GM19397 (cell line): Measurements from ENCODE around the gene NANS.
"Not testable (repeated sequence)": the region's sequence is repeated elsewhere in the genome, so short reads cannot be mapped to it uniquely, and the experiment has no call there.

Source experiments
- ATAC-seq: cut with Tn5 transposase; IDR thresholded peaks from one replicate; pipeline ENCODE4 v1.9.1; 2021; ENCODE audit warnings: mild to moderate bottlenecking, moderate library complexity; ENCODE audit not compliant: unreplicated experiment

Gene NANS

DNA sequence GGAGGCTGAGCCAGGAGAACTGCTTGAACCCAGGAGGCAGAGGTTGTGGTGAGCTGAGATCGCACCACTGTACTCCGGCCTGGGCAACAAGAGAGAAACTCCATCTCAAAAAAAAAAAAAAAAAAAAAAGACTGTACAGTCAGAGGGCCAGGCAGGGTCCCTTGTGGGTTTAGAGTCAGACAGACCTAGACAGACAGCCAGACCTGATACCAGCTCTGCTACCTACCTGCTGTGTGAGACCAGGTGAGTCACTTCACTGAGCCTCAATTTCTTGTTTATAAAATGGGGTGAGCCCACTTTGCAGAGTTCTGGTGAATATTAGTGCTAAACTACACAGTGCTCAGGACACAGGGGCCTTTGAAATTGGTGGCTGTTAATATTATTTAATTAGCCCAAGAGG is 42.8 kb downstream of the NANS start:
- no peak for ATAC-seq

GRCh38 chr9:98099898-98100297 is 43.4 kb downstream of the NANS start:
- no peak for ATAC-seq

DNA sequence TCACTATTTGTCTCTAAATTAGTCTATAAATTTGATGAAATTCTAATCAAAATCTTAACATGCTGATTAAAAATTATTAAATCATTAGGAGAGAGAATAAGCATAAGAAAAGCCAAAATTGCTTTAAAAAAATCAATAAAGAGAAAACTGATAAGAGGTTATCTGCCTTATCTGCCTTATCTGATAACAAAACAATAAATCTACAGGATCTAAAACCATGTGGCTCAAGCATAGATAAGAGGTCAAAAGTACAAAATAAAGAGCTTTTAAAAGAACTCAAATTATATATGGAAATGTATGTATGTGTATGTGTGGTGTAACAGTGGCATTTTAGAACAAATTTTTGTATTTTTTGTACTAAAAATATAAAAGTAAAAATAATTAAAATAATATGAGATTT is 43.9 kb downstream of the NANS start:
- ATAC-seq = no peak

DNA sequence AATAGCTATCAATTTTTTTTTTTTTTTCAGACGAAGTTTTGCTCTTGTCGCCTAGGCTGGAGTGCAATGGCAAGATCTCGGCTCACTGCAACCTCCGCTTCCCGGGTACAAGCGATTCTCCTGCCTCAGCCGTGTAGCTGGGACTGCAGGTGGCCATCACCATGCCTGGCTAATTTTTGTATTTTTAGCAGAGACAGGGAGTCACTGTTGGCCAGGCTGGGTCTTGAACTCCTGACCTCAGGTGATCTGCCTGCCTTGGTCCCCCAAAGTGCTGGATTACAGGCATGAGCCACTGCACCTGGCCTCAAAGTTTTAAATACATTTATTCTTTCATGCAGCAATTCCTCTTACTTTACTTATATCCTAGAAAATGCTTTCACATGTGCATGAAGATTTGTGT is 44.9 kb downstream of the NANS start:
- no peak for ATAC-seq

- ATAC-seq = peak; percentile 96
Measured at GRCh38 chr9:98101868-98102273, 45.3 kb downstream of the NANS start.

DNA sequence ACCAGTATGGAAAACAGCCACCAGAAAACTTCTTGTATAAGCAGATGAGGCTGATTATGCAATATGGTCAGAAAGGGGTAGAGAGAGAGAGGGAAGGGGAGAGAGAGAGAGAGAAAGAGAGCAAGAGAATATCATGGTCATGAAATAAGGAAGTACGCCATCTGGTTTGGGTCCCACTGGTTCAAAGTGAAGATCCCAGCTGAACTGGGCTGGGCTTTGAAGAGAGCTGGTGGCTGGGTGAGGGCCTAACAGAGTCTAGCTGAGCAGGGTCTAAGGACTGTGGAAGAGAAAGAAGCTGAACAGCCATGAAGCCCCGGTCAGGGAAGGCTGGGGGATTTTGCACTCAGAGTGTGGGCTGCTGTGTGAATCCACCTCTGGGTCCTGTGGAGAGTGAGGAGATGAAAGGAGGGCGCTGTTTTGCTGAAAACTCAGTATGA is 47.9 kb downstream of the NANS start:
- ATAC-seq = no peak

GRCh38 chr9:98105006-98105405 is 48.5 kb downstream of the NANS start:
- no peak for ATAC-seq

DNA sequence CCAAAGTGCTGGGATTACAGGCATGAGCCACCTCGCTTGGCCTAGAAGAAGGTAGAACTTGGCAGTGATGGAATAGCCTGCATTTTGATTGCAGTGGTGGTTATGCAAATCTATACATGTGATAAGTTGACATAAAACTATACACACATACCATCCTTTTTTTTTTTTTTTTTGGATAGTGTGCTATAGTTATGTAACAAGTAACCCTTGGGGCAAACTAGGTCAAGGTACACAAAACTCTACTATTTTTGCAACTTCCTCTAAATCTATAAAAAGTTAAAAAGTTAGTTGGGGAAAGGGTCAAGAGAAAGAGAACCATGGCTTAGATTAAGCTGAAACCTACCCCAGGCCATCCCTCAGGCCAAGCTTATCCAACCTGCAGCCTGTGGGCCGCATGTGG is 51.4 kb downstream of the NANS start:
- no peak for ATAC-seq

DNA sequence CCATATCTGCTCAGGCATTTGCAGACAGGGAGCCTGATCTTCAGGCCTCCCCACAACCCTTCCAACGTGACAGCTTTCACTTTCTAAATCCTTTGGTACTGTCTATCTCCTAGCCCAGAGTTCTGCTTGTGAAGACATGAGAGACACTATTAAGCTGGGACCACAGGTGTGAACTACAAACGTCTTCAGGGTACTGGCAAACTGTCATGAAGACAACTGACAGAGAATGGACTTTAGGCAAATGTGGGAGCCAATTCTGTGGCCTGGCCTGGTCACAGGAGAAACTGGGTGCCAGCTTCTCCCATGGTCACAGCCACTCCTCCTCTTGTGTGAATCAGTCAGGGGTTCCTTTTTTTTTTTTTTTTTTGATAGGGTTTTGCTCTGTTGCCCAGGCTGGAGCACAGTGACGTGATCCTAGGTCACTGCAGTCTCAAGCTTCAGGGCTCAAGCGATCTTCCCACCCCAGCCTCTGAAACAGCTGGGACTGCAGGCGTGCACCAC is 52.0 kb downstream of the NANS start:
- peak; percentile 82 for ATAC-seq

DNA sequence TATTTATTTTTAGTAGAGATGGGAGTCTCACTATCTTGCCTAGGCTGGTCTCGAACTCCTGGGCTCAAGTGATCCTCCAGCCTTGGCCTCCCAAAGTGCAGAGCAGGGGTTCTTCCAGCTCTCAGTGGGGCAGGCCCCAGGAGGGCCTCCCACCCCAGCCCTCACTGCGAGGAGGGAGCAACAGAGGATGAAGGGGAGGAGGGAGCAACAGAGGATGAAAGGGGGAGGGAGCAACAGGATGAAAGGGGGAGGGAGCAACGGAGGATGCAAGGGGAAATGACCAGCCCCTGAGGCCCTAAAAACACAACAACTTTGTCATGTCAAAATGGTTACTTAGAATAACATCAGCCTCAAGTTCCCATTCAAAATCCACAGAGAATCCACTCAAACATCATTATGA is 52.5 kb downstream of the NANS start:
- no peak for ATAC-seq

GRCh38 chr9:98117097-98117496 is 60.6 kb downstream of the NANS start:
- not testable (repeated sequence) for ATAC-seq

DNA sequence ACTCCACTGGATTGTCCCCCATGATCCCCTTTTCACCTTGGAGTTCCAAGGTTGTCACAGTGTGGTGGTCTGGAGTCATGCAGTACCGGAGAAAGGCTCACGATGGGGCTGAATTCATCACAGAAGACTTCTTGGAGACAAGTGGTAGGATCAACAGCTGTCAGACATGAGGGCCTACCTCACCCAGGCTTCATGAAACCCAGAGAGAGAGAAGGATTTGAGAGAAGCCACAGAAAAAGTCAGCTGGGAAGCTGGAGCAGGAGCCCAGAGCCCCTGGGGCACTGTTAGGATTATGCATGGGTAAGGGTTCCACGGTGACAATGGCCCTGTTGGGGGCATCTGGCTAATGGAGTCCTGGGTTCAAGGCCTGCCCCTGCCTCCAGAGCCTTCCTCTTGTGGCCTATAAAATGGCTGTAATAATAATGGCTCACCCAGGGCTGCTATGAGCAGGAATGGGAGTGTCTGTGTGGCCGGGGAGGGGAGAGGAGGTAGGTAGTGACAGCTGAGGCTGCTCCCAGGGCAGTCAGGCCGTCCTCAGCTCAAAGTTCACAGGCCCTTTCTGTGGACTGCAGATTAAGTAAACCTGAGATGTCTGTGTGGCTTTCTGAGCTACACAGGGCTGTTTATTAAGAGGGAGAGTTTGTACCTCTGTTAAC is 61.6 kb downstream of the NANS start:
- peak; percentile 45 for ATAC-seq

DNA sequence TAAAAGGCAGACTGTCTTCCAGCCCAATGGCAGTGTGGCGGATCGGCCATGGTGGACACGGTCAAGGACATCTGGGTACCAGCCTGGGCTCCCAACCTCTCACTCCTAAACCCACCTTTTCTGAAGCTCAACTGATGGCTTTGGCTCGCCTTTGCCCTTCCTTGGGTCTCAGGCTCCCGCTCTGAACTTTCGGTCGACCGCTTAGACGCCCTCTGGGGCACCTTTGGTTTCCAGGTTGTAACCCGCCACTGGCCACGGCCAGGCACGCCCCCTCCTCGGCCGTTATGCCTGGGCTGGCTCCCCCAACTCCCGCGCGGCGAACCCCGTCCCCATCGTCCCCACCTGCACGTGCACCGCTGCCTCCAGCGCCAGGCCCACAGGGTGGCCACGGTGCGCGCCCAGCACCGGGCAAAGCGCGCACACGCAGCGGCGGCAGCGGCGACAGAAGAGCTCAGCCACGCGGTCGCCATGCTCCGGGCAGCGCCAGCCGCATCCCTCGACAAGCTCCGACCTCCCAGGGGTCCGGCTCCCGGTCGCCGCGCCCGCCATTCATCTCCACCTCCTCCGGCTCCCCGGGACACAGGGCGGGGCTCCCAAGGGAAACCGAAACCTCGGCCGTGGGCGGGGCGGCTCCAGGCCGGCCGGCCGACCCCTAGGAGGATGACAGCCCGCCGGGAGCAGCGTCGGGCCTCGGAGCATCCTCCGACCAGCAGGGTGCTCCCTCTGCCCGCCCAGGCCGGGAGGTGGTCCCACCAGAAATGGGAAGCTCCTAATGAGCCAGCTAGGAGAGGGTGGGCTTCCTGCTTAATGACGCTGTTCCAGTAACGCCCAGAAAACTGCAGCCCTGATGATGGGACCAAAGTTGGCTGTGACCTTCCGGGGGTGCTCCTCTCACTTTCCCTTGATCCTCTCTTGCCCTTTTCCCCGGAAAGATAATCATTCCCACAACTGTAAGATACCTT is 62.4 kb downstream of the NANS start, which contains the start of gene TRIM14:
TRIM14 (minus strand) TSS at position 583 of the 962 bp plus-strand sequence; CDS start at position 549, 34 bp downstream.
- peak; percentile 62 for ATAC-seq

GRCh38 chr9:98120476-98120875 is 63.9 kb downstream of the NANS start:
- ATAC-seq = no peak

GRCh38 chr9:98121058-98121457 is 64.5 kb downstream of the NANS start:
- ATAC-seq = no peak

DNA sequence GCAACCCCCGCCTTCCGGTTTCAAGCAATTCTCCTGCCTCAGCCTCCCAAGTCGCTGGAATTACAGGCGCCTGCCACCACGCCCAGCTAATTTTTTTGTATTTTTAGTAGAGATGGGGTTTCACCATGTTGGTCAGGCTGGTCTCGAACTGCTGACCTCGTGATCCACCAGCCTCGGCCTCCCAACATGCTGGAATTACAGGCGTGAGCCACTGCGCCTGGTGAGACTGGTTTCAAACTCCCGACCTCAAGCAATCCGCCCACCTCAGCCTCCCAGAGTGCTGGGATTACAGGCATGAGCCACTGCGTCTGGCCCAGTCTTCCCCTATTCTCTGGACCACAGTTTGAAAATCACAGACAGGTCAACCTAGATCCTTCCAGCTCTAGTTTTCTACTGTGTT is 67.6 kb downstream of the NANS start:
- ATAC-seq = not testable (repeated sequence)

GRCh38 chr9:98124637-98125426 is 68.3 kb downstream of the NANS start:
- ATAC-seq = no peak

DNA sequence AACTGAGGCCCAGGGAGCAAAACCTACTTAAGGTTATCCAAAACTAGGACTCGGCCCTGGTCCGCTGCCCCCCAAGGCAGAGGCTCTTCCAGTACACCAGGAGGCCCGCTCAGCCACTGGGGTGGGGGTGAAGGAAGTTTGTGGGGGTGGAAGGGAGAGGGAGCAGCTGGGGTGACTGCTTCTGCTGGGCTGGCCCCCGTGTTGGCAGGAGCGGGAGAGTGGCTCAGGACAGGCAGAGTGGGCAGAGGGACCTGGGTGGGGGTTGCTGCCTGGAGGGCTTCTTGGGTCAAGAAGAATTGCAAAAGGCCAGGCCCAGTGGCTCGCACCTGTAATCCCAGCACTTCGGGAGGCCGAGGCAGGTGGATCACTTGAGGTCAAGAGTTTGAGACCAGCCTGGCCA is 70.7 kb downstream of the NANS start:
- no peak for ATAC-seq

DNA sequence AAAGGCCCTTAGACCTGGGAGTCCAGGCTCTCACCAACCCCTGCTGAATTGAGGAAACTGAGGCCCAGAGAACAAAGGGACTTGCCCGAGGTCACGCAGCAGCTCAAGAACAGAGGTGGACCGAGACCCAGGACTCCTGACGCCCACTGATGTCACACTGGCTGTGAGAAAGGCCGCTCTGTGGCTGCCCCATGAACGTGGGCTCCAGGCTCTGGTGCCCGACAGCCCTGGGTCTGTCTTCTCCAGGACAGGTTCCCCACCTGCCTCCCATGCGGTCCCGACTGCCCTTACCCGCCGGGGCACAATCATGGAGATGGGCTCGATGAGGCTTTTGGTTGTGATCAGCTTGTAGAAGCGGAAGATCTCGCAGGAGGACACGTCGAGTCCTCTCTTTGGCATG is 71.8 kb downstream of the NANS start:
- no peak for ATAC-seq

DNA sequence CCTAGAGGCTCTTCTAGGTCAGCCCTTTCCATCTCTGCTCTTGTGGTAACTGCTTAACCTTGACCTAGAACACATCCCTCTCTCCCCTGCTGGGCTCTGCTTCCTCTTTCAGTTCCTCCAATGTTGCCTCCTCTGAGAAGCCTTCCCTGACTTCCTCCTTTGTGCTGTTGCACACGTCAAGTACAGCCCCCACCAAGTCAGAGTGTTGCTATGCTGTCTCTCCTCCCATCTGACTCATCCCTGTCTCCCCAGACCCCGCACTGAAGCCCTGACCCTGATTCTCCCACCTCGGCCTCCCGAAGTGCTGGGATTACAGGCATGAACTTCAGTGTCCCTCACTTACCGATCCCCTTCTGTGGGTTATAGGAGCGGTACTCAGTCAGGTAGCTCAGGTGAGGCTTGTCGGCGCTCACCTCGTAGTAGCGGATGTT is 72.9 kb downstream of the NANS start:
- no peak for ATAC-seq

DNA sequence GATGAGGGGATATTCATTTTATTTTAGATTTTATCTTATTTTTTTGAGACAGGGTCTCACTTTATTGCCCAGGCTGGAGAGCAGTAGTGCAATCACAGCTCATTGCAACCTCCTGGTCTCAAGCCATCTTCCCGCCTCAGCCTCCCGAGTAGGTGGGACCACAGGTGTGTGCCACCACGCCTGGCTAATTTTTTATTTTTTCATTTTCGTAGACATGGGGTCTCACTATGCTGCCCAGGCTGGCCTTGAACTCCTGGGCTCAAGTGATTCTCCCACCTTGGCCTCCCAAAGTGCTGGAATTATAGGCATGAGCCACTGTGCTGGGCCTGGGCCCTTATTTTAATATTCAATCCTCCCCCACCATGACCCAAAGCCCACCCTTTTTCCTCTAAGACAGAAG is 73.5 kb downstream of the NANS start:
- not testable (repeated sequence) for ATAC-seq
